GM10266 (cell line): ENCODE results near the gene LYST.

ENCODE experiments used
- DNase-seq: peaks from one replicate; pipeline ENCODE4 v3.0.0; 2012; ENCODE audit errors: extremely low spot score
- TF ChIP-seq, protein P1 (sequence below): IDR thresholded peaks from 2 replicates; pipeline ENCODE4 v1.5.1; 2012; ENCODE audit warnings: mild to moderate bottlenecking, low read depth; ENCODE audit not compliant: control insufficient read depth, insufficient read depth; ENCODE audit errors: missing control alignments

The LYST gene

DNA sequence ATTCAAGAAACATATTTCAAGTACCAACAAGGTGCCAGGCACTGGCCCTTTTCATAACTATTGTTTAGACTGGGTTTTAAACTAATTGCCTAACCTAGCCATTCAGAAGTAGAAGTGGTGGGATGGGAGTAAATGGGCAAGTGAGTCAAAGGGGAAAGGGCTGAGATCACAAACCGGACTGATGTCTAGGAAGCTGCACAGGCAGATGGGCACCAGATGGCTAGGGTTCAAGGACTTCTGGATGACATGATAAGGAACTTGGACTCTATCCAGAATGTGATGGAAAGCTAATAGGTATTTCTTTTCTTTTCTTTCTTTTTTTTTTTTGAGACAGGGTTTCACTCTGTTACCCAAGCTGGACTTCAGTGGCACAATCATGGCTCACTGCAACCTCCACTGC lies 46.6 kb downstream of the LYST start:
- TF ChIP-seq, protein P1, sequence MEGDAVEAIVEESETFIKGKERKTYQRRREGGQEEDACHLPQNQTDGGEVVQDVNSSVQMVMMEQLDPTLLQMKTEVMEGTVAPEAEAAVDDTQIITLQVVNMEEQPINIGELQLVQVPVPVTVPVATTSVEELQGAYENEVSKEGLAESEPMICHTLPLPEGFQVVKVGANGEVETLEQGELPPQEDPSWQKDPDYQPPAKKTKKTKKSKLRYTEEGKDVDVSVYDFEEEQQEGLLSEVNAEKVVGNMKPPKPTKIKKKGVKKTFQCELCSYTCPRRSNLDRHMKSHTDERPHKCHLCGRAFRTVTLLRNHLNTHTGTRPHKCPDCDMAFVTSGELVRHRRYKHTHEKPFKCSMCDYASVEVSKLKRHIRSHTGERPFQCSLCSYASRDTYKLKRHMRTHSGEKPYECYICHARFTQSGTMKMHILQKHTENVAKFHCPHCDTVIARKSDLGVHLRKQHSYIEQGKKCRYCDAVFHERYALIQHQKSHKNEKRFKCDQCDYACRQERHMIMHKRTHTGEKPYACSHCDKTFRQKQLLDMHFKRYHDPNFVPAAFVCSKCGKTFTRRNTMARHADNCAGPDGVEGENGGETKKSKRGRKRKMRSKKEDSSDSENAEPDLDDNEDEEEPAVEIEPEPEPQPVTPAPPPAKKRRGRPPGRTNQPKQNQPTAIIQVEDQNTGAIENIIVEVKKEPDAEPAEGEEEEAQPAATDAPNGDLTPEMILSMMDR, result no peak
- no peak for DNase-seq

DNA sequence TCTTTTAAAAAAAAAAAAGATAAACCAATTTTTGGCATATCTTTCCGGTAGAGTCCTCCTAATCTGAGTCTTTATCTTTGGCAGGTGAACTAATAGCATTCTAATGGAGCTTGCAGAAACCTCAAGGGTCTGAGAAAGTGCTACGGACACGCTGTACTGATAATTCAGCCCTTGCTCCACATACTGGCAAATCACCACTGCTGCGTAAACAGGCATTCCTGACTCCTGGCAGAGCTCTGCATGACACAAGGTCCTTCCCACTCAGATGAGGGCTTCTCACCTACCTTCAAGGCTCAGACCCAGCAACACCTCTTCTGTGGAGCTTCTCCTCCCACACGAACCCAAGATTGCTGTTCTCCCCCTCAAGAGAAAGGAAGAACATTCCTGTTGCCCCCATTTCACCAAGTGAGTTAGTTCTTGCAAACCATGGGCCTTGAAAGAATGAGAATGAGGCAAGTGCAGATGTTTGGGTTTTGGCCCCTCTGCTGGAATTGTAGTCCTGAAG lies 48.0 kb downstream of the LYST start:
- no peak for DNase-seq
- TF ChIP-seq, protein P1, result no peak

DNA sequence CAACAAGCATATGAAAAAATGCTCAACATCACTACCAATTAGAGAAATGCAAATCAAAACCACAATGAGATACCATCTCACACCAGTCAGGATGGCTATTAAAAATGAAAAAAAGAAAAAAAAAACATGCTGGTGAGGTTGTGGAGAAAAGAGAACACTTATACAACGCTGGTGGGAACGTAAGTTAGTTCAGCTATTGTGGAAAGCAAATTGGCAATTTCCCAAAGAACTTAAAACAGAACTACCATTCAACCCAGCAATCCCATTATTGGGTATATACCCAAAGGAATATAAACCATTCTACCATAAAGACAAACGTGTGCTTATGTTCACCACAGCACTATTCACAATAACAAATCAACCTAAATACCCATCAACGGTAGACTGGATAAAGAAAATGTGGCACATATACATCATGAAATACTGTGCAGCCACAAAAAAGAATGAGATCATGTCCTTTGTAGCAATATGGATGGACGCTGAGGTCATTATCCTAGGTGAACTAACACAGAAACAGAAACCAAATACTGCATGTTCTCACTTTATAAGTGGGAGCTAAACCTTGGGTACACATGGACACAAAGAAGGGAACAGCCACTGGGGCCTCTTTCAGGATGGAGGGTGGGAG lies 49.5 kb downstream of the LYST start:
- TF ChIP-seq, protein P1, result no peak
- no peak for DNase-seq

DNA sequence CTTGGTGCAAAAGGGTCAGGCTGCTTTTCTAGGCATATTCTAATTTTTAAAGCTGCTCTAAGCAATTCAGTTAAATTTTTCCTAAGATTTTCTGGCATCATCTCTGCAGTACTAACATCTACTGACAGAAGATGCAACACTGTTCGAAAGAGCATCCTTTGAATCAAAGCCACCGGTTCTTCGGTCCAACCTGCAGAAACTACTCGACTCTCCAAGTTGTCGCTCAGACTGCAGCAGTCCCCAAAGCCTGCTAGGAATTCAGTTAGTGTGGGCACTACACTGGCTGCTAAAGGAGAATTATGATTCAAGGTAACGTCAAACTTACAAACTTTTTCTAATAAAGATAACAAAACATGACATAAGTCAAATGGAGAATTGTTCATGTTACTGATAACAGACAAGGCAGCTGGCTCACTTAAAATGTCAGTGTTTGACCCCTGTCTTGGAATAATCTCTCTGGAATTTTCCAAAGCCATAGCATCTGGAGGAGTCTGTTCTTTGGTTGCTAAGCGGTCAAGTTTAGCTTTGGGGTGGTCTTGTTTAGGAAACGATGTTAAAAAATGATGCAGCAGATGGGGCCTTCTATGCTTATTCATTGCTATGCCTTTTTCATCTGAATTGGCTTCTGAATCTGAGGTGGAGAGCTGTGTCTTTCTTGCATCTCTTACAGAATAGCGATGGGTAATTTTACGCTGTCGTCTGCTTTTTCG lies 56.9 kb downstream of the LYST start:
- TF ChIP-seq, protein P1, result no peak
- DNase-seq, result no peak

DNA sequence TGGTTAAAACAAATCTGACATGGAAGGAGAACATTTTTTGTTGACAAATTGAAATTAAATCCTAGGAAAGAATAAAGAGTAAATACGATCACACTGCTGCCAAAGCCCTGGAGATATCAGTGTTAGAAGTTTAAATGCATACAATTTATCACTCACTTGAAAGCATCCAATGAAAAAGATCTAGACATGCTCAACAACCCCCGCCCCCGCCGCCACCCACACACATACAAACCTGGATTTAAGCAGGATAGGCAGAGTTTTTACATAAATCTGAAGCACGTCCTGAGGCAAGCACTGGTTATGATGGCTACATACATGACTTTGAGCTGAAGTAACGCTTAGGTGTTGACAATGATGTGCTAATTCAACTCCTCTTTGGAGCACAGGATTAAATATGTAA lies 58.5 kb downstream of the LYST start:
- TF ChIP-seq, protein P1, result no peak
- no peak for DNase-seq

DNA sequence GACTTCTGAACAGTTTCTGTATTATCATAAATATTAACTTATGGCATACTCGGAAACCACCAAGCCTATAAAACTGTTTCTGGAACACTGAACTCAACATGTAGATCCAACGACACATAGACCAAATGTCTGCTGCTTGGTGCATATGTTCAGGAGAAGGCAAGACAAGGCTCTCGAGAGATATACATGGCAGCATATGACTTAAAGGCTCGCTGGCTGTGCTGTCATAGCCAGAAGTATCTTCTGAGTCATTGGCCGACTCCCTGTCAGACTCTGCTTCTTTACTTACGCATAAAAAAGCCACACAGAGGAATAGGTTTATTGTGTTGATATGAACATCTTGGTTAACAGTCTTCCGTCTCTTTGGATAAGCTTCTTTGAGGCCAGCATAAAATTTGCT lies 60.6 kb downstream of the LYST start:
- TF ChIP-seq, protein P1, result no peak
- no peak for DNase-seq
